ENCODE measurements around the gene KNOP1. TPM values are rescaled to one million over a fixed set of nuclear protein-coding genes. Genes with fewer than 3 reads are reported as not detected.

The KNOP1 gene
- total and polyA plus RNA-seq, 2 of the 13 experiments (the other 11 are each of a cell fraction or from before 2014, with no cell fraction given): 21.2 to 57.5 TPM

GRCh38 chr16:19700319-19700781 is 17.7 kb downstream of the KNOP1 start (continued):
- peak; percentile 30; the same call in 1 of the 2 replicates for TF ChIP-seq POLR2G (IDR thresholded peaks at IDR 0.05; ENCODE audit: low read depth, low read length)
- TF ChIP-seq THAP11 (CRISPR knock-in tag; IDR thresholded peaks at IDR 0.05): 0 out of 2 replicates have a peak, but pooled peaks have one; percentile 36
- no peak for TF ChIP-seq ZNF816 (CRISPR knock-in tag; IDR thresholded peaks at IDR 0.05; ENCODE audit: borderline replicate concordance)
- TF ChIP-seq ZSCAN9 (CRISPR knock-in tag; IDR thresholded peaks at IDR 0.05; ENCODE audit: borderline replicate concordance): 0 out of 2 replicates have a peak, but pooled peaks have one; percentile 37
- peak; percentile 6; the same call in 1 of the 2 replicates for TF ChIP-seq STAG1 (CRISPR knock-in tag; IDR thresholded peaks at IDR 0.05)
- 0 out of 2 replicates have a peak, but pooled peaks have one; percentile 62 for TF ChIP-seq PBX3 (CRISPR knock-in tag; IDR thresholded peaks at IDR 0.05; ENCODE audit: borderline replicate concordance)
- no peak for TF ChIP-seq HNRNPUL1 (IDR thresholded peaks at IDR 0.05; ENCODE audit: low read depth, low read length)
- no peak for TF ChIP-seq HES4 (CRISPR knock-in tag; IDR thresholded peaks at IDR 0.05; ENCODE audit: borderline replicate concordance)
- TF ChIP-seq SMC3 (IDR thresholded peaks at IDR 0.05; ENCODE audit: low read length): 0 out of 2 replicates have a peak, but pooled peaks have one; percentile 3
- TF ChIP-seq SNRNP70 (IDR thresholded peaks at IDR 0.05; ENCODE audit: low read depth, low read length): no peak
- no peak for TF ChIP-seq KLF13 (CRISPR knock-in tag; IDR thresholded peaks at IDR 0.05)
- no peak for TF ChIP-seq SOX6 (IDR thresholded peaks at IDR 0.05)
- peak; percentile 16; the same call in 1 of the 2 replicates for TF ChIP-seq SOX6 (CRISPR knock-in tag; IDR thresholded peaks at IDR 0.05)
- 0 out of 2 replicates have a peak, but pooled peaks have one; percentile 12 for TF ChIP-seq NCOA2 (CRISPR knock-in tag; IDR thresholded peaks at IDR 0.05)
- 0 out of 2 replicates have a peak, but pooled peaks have one; percentile 10 for TF ChIP-seq TFDP2 (CRISPR knock-in tag; IDR thresholded peaks at IDR 0.05)
- no peak for TF ChIP-seq JDP2 (CRISPR knock-in tag; IDR thresholded peaks at IDR 0.05; ENCODE audit: borderline replicate concordance)
- 0 out of 2 replicates have a peak, but pooled peaks have one; percentile 31 for TF ChIP-seq RFXAP (CRISPR knock-in tag; IDR thresholded peaks at IDR 0.05; ENCODE audit: borderline replicate concordance)
- no peak for TF ChIP-seq NR2C2 (CRISPR knock-in tag; IDR thresholded peaks at IDR 0.05; ENCODE audit: borderline replicate concordance)
- no peak for TF ChIP-seq ZNF12 (CRISPR knock-in tag; IDR thresholded peaks at IDR 0.05)
- peak; percentile 40; the same call in 1 of the 2 replicates for TF ChIP-seq MED1 (CRISPR knock-in tag; IDR thresholded peaks at IDR 0.05)
- 0 out of 2 replicates have a peak, but pooled peaks have one; percentile 39 for TF ChIP-seq ZNF574 (CRISPR knock-in tag; IDR thresholded peaks at IDR 0.05)
- TF ChIP-seq NR2F2 (IDR thresholded peaks at IDR 0.05; ENCODE audit: borderline replicate concordance, low read depth): peak; percentile 66; the same call in 1 of the 2 replicates
- TF ChIP-seq SOX5 (CRISPR knock-in tag; IDR thresholded peaks at IDR 0.05; ENCODE audit: borderline replicate concordance): peak; percentile 24; the same call in 1 of the 2 replicates
- no peak for TF ChIP-seq FLYWCH1 (CRISPR knock-in tag; IDR thresholded peaks at IDR 0.05)
- no peak for TF ChIP-seq ZBTB39 (CRISPR knock-in tag; IDR thresholded peaks at IDR 0.05)

All from HepG2 (cell line).